ENCODE data around the gene APOBEC3B. TPM values are rescaled to one million over a fixed set of nuclear protein-coding genes. Genes with fewer than 3 reads are reported as not detected.

Gene APOBEC3B
- polyA plus RNA-seq, 1 donor (not counting 4 experiments of a cell fraction or from before 2014, with no cell fraction given): 3.4 TPM

DNA sequence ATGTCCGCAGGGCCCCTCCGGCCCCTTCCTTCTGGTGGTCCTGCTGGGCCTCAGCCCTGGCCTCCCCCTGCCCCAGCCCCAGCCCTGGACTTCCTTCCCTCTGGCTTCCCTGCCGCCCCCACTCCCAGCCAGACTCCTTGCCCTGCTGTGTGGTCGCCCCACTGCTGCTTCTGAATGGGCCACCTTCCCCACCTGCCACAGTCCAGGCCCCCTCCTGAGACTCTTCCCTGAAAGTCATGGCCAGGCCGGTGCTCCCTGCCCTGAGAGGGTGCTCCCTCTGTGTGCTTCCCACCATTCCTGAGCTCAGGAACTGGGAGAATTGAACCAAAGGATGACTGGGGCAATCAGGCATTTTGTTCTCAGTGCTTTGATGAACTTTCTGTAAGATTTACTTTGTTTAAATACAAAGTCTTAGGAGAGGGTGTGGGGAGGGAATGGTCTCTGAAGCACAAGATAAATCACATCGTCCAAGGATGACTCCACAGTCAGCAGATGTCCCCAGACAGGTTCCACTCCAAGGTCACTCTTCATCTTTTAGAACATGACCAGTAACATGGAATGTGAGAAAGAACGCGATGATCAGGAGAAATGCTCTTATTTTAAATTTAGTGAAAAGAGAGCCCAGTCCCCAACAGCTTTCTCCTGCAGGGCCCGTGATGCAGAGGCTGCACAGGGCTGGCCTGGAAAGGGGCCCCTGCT lies 39.6 kb downstream of the APOBEC3B start:
- dilution Hi-C loops (cut with MboI; ENCODE audit: extremely low pct_ligation_motif_present, low sequenced_read_pairs): no loop called here
- no peak overlapping the region for H3K9ac ChIP-seq (ENCODE audit: control insufficient read depth, extremely low read depth, insufficient read depth, low read length)

DNA sequence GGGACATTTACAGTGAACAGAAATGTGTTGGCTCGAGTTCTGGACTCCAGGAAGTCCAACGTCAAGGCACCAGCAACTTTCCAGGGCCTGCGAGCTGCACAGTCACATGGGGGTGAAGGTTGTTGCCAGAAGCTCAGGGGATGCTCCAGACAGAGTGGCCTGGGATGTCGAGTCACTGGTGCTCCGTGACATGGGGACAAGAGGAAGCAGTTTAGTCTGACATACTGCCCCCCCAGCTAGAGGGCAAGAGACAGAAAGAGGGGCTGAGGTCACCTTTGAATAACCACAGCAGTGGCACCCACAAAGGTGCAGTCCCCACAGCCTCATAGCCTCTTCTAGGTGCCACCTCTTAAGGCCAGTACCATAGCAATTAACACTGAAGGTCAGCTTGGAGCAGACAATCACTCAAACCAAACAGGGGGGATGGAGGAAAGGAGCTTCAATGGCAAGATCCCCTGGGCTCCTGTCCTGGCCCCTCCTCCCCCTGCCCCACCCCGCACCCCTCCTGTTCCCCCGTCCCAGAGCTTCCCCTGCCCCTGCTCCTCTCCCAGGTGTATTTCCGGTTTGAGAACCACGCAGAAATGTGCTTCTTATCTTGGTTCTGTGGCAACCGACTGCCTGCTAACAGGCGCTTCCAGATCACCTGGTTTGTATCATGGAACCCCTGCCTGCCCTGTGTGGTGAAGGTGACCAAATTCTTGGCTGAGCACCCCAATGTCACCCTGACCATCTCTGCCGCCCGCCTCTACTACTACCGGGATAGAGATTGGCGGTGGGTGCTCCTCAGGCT lies 42.6 kb downstream of the APOBEC3B start:
- Histone ChIP-seq H2AFZ (ENCODE audit: control insufficient read depth, low read length) (no peak overlapping the region), H3K9me1 (ENCODE audit: control insufficient read depth, extremely low read depth, insufficient read depth, low read length) (no peaks in the 10 kb centered on the region), H3K79me2 (ENCODE audit: control insufficient read depth, insufficient read depth, low read length) (no peaks in the 10 kb centered on the region), H3K9me3 (ENCODE audit: control insufficient read depth, low read depth, low read length) (no peaks in the 10 kb centered on the region), H3K9ac (ENCODE audit: control insufficient read depth, extremely low read depth, insufficient read depth, low read length) (no peak overlapping the region), H3K36me3 (ENCODE audit: control insufficient read depth in 2 of 2, extremely low read depth in 1 of 2, insufficient read depth in 2 of 2, low read length in 2 of 2) (peaks cover 0 to 2% of the 10 kb centered on the region in 2 experiments), H3K27me3 (ENCODE audit: control insufficient read depth, extremely low read depth, insufficient read depth, low read length) (no peaks in the 10 kb centered on the region), H4K20me1 (ENCODE audit: control insufficient read depth, extremely low read depth, insufficient read depth, low read length) (no peaks in the 10 kb centered on the region), H3K4me3 (ENCODE audit: control insufficient read depth in 2 of 3, extremely low read depth in 1 of 3, insufficient read depth in 2 of 3, low read depth in 1 of 3, low read length in 3 of 3) (no peak overlapping the region), H3K4me1 (ENCODE audit: control insufficient read depth, extremely low read depth, insufficient read depth, low read length) (no peaks in the 10 kb centered on the region), H3K27ac (ENCODE audit: control insufficient read depth, insufficient read depth, low read length) (no peak overlapping the region), H3K4me2 (ENCODE audit: control insufficient read depth, extremely low read depth, insufficient read depth, low read depth, low read length) (no peak overlapping the region)
- FAIRE-seq (no peak), DNase-seq (ENCODE audit: low read depth, low spot score) (no peak)
- TF ChIP-seq, protein P1, sequence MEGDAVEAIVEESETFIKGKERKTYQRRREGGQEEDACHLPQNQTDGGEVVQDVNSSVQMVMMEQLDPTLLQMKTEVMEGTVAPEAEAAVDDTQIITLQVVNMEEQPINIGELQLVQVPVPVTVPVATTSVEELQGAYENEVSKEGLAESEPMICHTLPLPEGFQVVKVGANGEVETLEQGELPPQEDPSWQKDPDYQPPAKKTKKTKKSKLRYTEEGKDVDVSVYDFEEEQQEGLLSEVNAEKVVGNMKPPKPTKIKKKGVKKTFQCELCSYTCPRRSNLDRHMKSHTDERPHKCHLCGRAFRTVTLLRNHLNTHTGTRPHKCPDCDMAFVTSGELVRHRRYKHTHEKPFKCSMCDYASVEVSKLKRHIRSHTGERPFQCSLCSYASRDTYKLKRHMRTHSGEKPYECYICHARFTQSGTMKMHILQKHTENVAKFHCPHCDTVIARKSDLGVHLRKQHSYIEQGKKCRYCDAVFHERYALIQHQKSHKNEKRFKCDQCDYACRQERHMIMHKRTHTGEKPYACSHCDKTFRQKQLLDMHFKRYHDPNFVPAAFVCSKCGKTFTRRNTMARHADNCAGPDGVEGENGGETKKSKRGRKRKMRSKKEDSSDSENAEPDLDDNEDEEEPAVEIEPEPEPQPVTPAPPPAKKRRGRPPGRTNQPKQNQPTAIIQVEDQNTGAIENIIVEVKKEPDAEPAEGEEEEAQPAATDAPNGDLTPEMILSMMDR (optimal IDR thresholded peaks at IDR 0.05 in 1 of 3, IDR thresholded peaks at IDR 0.05 in 1 of 3, conservative IDR thresholded peaks at IDR 0.05 in 1 of 3; ENCODE audit: extremely low read depth in 1 of 3, insufficient read depth in 2 of 3, low read length in 3 of 3): no peak
- TF ChIP-seq EZH2 (IDR thresholded peaks at IDR 0.05; ENCODE audit: low read length): no peak
- dilution Hi-C loops (cut with MboI; ENCODE audit: extremely low pct_ligation_motif_present, low sequenced_read_pairs): no loop called here

More for the DNA sequence above, 39.6 kb downstream of the APOBEC3B start:
- DNase-seq (ENCODE audit: low read depth, low spot score) (no peak), FAIRE-seq (no peak)
- Histone ChIP-seq H3K27me3 (ENCODE audit: control insufficient read depth, extremely low read depth, insufficient read depth, low read length) (no peaks in the 10 kb centered on the region), H3K9me3 (ENCODE audit: control insufficient read depth, low read depth, low read length) (no peaks in the 10 kb centered on the region), H3K9me1 (ENCODE audit: control insufficient read depth, extremely low read depth, insufficient read depth, low read length) (no peaks in the 10 kb centered on the region), H3K36me3 (ENCODE audit: control insufficient read depth in 2 of 2, extremely low read depth in 1 of 2, insufficient read depth in 2 of 2, low read length in 2 of 2) (peaks cover 5 to 7% of the 10 kb centered on the region in 2 experiments), H3K79me2 (ENCODE audit: control insufficient read depth, insufficient read depth, low read length) (peaks cover 12% of the 10 kb centered on the region), H3K4me1 (ENCODE audit: control insufficient read depth, extremely low read depth, insufficient read depth, low read length) (no peaks in the 10 kb centered on the region), H2AFZ (ENCODE audit: control insufficient read depth, low read length) (no peak overlapping the region), H3K4me3 (ENCODE audit: control insufficient read depth in 2 of 3, extremely low read depth in 1 of 3, insufficient read depth in 2 of 3, low read depth in 1 of 3, low read length in 3 of 3) (no peak overlapping the region), H4K20me1 (ENCODE audit: control insufficient read depth, extremely low read depth, insufficient read depth, low read length) (no peaks in the 10 kb centered on the region), H3K4me2 (ENCODE audit: control insufficient read depth, extremely low read depth, insufficient read depth, low read depth, low read length) (no peak overlapping the region), H3K27ac (ENCODE audit: control insufficient read depth, insufficient read depth, low read length) (no peak overlapping the region)
- no peak for TF ChIP-seq EZH2 (IDR thresholded peaks at IDR 0.05; ENCODE audit: low read length)
- TF ChIP-seq, protein P1 (optimal IDR thresholded peaks at IDR 0.05 in 1 of 3, IDR thresholded peaks at IDR 0.05 in 1 of 3, conservative IDR thresholded peaks at IDR 0.05 in 1 of 3; ENCODE audit: extremely low read depth in 1 of 3, insufficient read depth in 2 of 3, low read length in 3 of 3): no peak

Data from keratinocyte (primary cell).